Muscle of leg (tissue), 11 donors: ENCODE measurements around the gene KLHL12. TPM values are rescaled to one million over a fixed set of nuclear protein-coding genes. Genes with fewer than 3 reads are reported as not detected.

Source experiments
- DNase-seq: peaks from one replicate; pipeline ENCODE4 v3.0.0; 2013
- H3K27ac ChIP-seq: one replicate; pipeline ENCODE4 v1.5.1; 2013; ENCODE audit warnings: mild to moderate bottlenecking, low read length, control low read depth
- H3K27me3 ChIP-seq: one replicate; pipeline ENCODE4 v1.6.1; 2013; ENCODE audit warnings: low read length; ENCODE audit not compliant: control insufficient read depth, insufficient read depth
- H3K36me3 ChIP-seq: one replicate; pipeline ENCODE4 v1.6.1; 2013; ENCODE audit warnings: low read length; ENCODE audit not compliant: control insufficient read depth, insufficient read depth
- H3K4me1 ChIP-seq: one replicate; pipeline ENCODE4 v1.6.1; 2013; ENCODE audit warnings: low read length; ENCODE audit not compliant: control insufficient read depth, insufficient read depth
- H3K4me3 ChIP-seq: one replicate; pipeline ENCODE4 v1.5.1; 2013; ENCODE audit warnings: low read length, control low read depth
- H3K9me3 ChIP-seq: replicated peaks from 2 replicates; pipeline ENCODE4 v1.6.1; 2013; ENCODE audit warnings: low read depth, low read length; ENCODE audit not compliant: control insufficient read depth
- WGBS: methylation state at CpG from one replicate; pipeline ENCODE4 v1.1.5; 2013; ENCODE audit warnings: missing lambda C conversion rate; ENCODE audit not compliant: insufficient coverage; 5-methylcytosine and 5-hydroxymethylcytosine counted together
- polyA plus RNA-seq, 8 donors: library from polyadenylated mRNA; unstranded; fragments of 120-200 nt; gene quantifications; one replicate each; pipeline versions ENCODE4 v1.2.1 to v1.2.3, GENCODE V29; 2013; ENCODE audit warnings: inconsistent platforms in 1 of 8, low replicate concordance in 1 of 8; ENCODE audit not compliant: insufficient read length in 8 of 8, insufficient read depth in 1 of 8
- total RNA-seq: library from RNA; stranded (reverse); fragments of 120-200 nt; gene quantifications from one replicate; pipeline ENCODE4 v1.2.4, GENCODE V29; 2013

The KLHL12 gene
- total and polyA plus RNA-seq, 9 donors = 17.0 to 20.5 (median 19.6) TPM

GRCh38 chr1:202892501-202892900 lies 34.5 kb downstream of the KLHL12 start:
- Histone ChIP-seq H3K9me3 (no peaks in the 10 kb centered on the region), H3K27me3 (no peaks in the 10 kb centered on the region), H3K4me3 (no peak overlapping the region), H3K27ac (no peak overlapping the region), H3K36me3 (peaks cover 49% of the 10 kb centered on the region), H3K4me1 (peaks cover 3% of the 10 kb centered on the region)
- WGBS = 100% methylated on average over 1 of the region's 7 CpGs
- DNase-seq = no peak

GRCh38 chr1:202890392-202890791 lies 36.6 kb downstream of the KLHL12 start:
- H3K27ac ChIP-seq = no peak overlapping the region
- no peak overlapping the region for H3K4me3 ChIP-seq
- H3K9me3 ChIP-seq = no peaks in the 10 kb centered on the region
- no peak for DNase-seq
- no peaks in the 10 kb centered on the region for H3K27me3 ChIP-seq
- H3K36me3 ChIP-seq = peaks cover 34% of the 10 kb centered on the region
- peaks cover 3% of the 10 kb centered on the region for H3K4me1 ChIP-seq
- WGBS = 100% methylated on average over 1 of the region's 4 CpGs

- Histone ChIP-seq H3K4me3 (peak within 1 kb of the TSS; percentile 90), H3K4me1 (peaks cover 3% of the 10 kb centered on the region), H3K9me3 (no peaks in the 10 kb centered on the region), H3K36me3 (peaks cover 21% of the 10 kb centered on the region), H3K27me3 (no peaks in the 10 kb centered on the region), H3K27ac (peak within 1 kb of the TSS; percentile 99)
- WGBS = under 1% methylated on average over 83 of the region's 84 CpGs
- DNase-seq = peak; percentile 98
Observed at GRCh38 chr1:202888531-202889360, 38.3 kb downstream of the KLHL12 start, which contains the start of gene RABIF. RABIF (minus strand) TSS chr1:202889149; CDS start chr1:202889098, 51 bp downstream.

DNA sequence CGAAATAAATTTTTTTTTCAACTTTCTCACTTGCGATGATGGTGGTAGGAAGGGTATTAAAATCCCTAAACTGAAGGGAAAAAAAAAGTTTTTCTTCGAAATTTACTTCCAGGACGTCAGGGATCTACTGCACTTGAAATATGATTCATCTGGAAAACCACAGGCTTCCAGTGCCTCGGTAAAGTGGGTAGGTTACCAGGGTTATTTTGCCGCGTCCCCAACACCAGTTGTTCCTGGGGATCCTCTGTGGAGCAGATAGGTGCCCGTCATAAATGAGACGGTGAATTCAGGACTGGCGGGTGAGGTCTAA lies 38.9 kb downstream of the KLHL12 start:
- no peaks in the 10 kb centered on the region for H3K9me3 ChIP-seq
- H3K4me3 ChIP-seq = peak overlapping the region; percentile 90
- peak overlapping the region; percentile 99 for H3K27ac ChIP-seq
- 0% methylated on average over 8 of the region's 10 CpGs for WGBS
- DNase-seq = no peak
- H3K27me3 ChIP-seq = no peaks in the 10 kb centered on the region
- H3K4me1 ChIP-seq = peaks cover 3% of the 10 kb centered on the region
- peaks cover 16% of the 10 kb centered on the region for H3K36me3 ChIP-seq

GRCh38 chr1:202880961-202881460 lies 46.0 kb downstream of the KLHL12 start:
- DNase-seq = no peak
- Histone ChIP-seq H3K27ac (no peak overlapping the region), H3K4me3 (no peak overlapping the region), H3K36me3 (peaks cover 23% of the 10 kb centered on the region), H3K9me3 (no peaks in the 10 kb centered on the region), H3K27me3 (no peaks in the 10 kb centered on the region), H3K4me1 (no peaks in the 10 kb centered on the region)
- WGBS = 94% methylated on average over 3 of the region's 10 CpGs

GRCh38 chr1:202880062-202880461 lies 47.0 kb downstream of the KLHL12 start:
- no peak for DNase-seq
- H3K36me3 ChIP-seq = peaks cover 23% of the 10 kb centered on the region
- H3K27me3 ChIP-seq = no peaks in the 10 kb centered on the region
- H3K4me1 ChIP-seq = no peaks in the 10 kb centered on the region
- H3K27ac ChIP-seq = no peak overlapping the region
- H3K9me3 ChIP-seq = no peaks in the 10 kb centered on the region
- H3K4me3 ChIP-seq = no peak overlapping the region

GRCh38 chr1:202879128-202879527 lies 47.9 kb downstream of the KLHL12 start:
- peaks cover 23% of the 10 kb centered on the region for H3K36me3 ChIP-seq
- H3K9me3 ChIP-seq = no peaks in the 10 kb centered on the region
- no peaks in the 10 kb centered on the region for H3K27me3 ChIP-seq
- H3K4me3 ChIP-seq = no peak overlapping the region
- DNase-seq = no peak
- no peaks in the 10 kb centered on the region for H3K4me1 ChIP-seq
- WGBS = no CpG with 5 or more reads among the region's 1 CpG
- H3K27ac ChIP-seq = no peak overlapping the region

GRCh38 chr1:202873026-202873425 lies 54.0 kb downstream of the KLHL12 start:
- DNase-seq = no peak

DNA sequence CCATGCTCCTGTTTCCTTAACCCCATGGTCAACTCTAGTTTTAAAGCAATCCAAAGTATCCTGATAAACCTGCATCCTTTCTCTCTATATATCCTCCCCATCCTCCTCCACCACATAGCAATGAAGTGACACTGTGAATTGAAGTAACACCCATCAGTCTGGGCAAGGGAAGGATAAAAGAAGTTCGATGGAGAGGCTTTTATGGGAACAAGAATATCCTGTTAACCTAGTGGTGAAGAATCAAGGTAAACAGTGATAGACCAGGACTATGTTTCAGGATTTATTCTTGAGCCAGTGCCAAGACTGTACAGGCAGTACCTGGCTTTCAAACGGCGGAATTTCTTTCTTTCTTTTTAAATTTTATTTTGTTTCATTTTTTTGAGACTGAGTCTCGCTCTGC lies 55.7 kb downstream of the KLHL12 start:
- Histone ChIP-seq H3K36me3 (no peaks in the 10 kb centered on the region), H3K4me3 (no peak overlapping the region), H3K27ac (no peak overlapping the region), H3K4me1 (no peaks in the 10 kb centered on the region), H3K27me3 (no peaks in the 10 kb centered on the region), H3K9me3 (no peaks in the 10 kb centered on the region)
- DNase-seq = no peak
- WGBS = 40% methylated on average over 1 of the region's 4 CpGs

More at GRCh38 chr1:202873026-202873425, 54.0 kb downstream of the KLHL12 start:
- 100% methylated on average over 3 of the region's 4 CpGs for WGBS
- no peaks in the 10 kb centered on the region for H3K9me3 ChIP-seq
- H3K27me3 ChIP-seq = no peaks in the 10 kb centered on the region
- no peak overlapping the region for H3K4me3 ChIP-seq
- H3K27ac ChIP-seq = no peak overlapping the region
- H3K36me3 ChIP-seq = peaks cover 4% of the 10 kb centered on the region
- no peaks in the 10 kb centered on the region for H3K4me1 ChIP-seq

DNA sequence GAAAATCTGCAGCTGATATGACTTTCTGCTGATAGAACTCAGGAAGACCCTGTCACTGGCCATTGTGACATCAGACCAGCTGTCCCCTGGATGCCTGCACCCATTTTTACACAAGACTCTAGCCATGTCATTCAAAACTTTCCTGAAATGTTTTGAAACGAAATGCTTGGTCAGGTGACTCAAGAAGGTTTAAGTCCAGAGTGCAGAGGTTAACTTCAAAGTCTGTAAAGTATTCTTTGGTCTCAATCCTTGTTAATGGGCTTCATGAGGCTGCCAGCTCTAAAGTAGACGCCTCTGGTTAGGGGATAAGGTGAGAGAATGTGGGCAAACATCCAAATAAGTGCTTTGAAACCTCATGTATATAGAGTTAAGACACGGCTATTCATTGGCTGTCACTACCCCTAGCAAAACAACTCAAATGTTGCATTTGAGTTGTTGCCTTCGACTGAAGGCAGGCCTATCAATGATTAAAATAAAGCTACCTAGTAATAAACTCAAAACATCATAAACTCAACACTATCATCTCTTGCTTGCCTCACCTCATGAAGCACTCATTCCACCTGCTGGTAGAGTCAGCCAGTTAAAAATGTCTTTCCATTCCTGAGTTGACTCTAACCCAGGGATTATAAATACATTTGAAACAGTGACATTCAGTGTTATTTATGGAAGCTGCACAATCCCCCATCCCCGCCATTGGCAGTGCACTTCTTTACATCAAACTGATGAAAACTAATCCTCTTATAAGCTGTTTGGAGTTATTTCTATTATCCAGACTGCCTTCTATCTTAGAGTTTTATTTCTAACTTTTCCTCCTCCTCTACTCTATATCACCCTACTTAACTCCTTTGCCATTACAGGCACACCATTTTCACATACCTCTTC lies 64.1 kb downstream of the KLHL12 start:
- H3K4me1 ChIP-seq = peaks cover 12% of the 10 kb centered on the region
- DNase-seq = no peak
- 19% methylated on average over 2 of the region's 5 CpGs for WGBS
- H3K9me3 ChIP-seq = no peaks in the 10 kb centered on the region
- no peak overlapping the region for H3K4me3 ChIP-seq
- H3K36me3 ChIP-seq = no peaks in the 10 kb centered on the region
- no peak overlapping the region for H3K27ac ChIP-seq
- H3K27me3 ChIP-seq = no peaks in the 10 kb centered on the region
